Measurements from ENCODE around the gene EIF2D. TPM values are rescaled to one million over a fixed set of nuclear protein-coding genes. Genes with fewer than 3 reads are reported as not detected.
"Not testable (repeated sequence)": the region's sequence is repeated elsewhere in the genome, so short reads cannot be mapped to it uniquely, and the experiment has no call there.

Gene EIF2D
- total RNA-seq, 2 donors from 2014 or later: 35.5 to 38.4 TPM

- intact Hi-C loops (cut with DNase I, micrococcal nuclease): no loop called here
- ATAC-seq: no peak
Observed at GRCh38 chr1:206595581-206596318, 16.5 kb downstream of the EIF2D start.

GRCh38 chr1:206593351-206593925 lies 18.8 kb downstream of the EIF2D start:
- no peak for DNase-seq
- ATAC-seq: no peak
- intact Hi-C loops (cut with DNase I, micrococcal nuclease): no loop called here

More at GRCh38 chr1:206595581-206596318, 16.5 kb downstream of the EIF2D start:
- DNase-seq: no peak

GRCh38 chr1:206591696-206592095 lies 20.6 kb downstream of the EIF2D start:
- intact Hi-C loops (cut with DNase I, micrococcal nuclease): no loop called here
- no peak for ATAC-seq
- no peak for DNase-seq

- DNase-seq (no peak), ATAC-seq (no peak)
- intact Hi-C loops (cut with DNase I, micrococcal nuclease): no loop called here
Observed at GRCh38 chr1:206591226-206591625, 21.0 kb downstream of the EIF2D start.

- ATAC-seq: peak; percentile 19
- intact Hi-C loops (cut with DNase I, micrococcal nuclease): no loop called here
Observed at GRCh38 chr1:206590025-206590758, 22.1 kb downstream of the EIF2D start.

GRCh38 chr1:206589206-206589605 lies 23.1 kb downstream of the EIF2D start:
- intact Hi-C loops (cut with DNase I, micrococcal nuclease): loop anchor here in 1 of 2 donors (10.0 kb wide), 1 partner anchor 104 kb away; no protein-coding TSS in a partner anchor
- ATAC-seq (no peak), DNase-seq (no peak)

More at GRCh38 chr1:206590025-206590758, 22.1 kb downstream of the EIF2D start:
- DNase-seq: no peak

- no peak for DNase-seq
- intact Hi-C loops (cut with DNase I, micrococcal nuclease): loop anchor here in 1 of 2 donors (10.0 kb wide), 1 partner anchor 104 kb away; no protein-coding TSS in a partner anchor
Observed at GRCh38 chr1:206588492-206588891, 23.8 kb downstream of the EIF2D start.

GRCh38 chr1:206587904-206588303 lies 24.4 kb downstream of the EIF2D start:
- intact Hi-C loops (cut with DNase I, micrococcal nuclease): loop anchor here in 1 of 2 donors (10.0 kb wide), 1 partner anchor 103 kb away; no protein-coding TSS in a partner anchor
- ATAC-seq: no peak
- no peak for DNase-seq

More at GRCh38 chr1:206588492-206588891, 23.8 kb downstream of the EIF2D start:
- no peak for ATAC-seq

- intact Hi-C loops (cut with DNase I, micrococcal nuclease): loop anchor here in 1 of 2 donors (10.0 kb wide), 1 partner anchor 102 kb away; no protein-coding TSS in a partner anchor
- ATAC-seq: no peak
- no peak for DNase-seq
Observed at GRCh38 chr1:206586501-206587445, 25.5 kb downstream of the EIF2D start.

GRCh38 chr1:206584683-206585082 lies 27.6 kb downstream of the EIF2D start:
- DNase-seq (no peak), ATAC-seq (no peak)
- intact Hi-C loops (cut with DNase I, micrococcal nuclease): loop anchor here (5.0 to 10.0 kb wide), 3 partner anchors 37 to 100 kb away; no protein-coding TSS in a partner anchor

GRCh38 chr1:206583707-206584648 lies 28.3 kb downstream of the EIF2D start:
- intact Hi-C loops (cut with DNase I, micrococcal nuclease): loop anchor here (5.0 to 10.0 kb wide), 3 partner anchors 37 to 99 kb away; no protein-coding TSS in a partner anchor
- peak; percentile 76 for ATAC-seq
- DNase-seq: peak; percentile 63 to 88

- ATAC-seq: no peak
- DNase-seq: peak in 1 of 2 donors; percentile 19
- intact Hi-C loops (cut with DNase I, micrococcal nuclease): loop anchor here (5.0 to 10.0 kb wide), 3 partner anchors 36 to 98 kb away; no protein-coding TSS in a partner anchor
Observed at GRCh38 chr1:206582971-206583706, 29.1 kb downstream of the EIF2D start.

- DNase-seq: no peak
- intact Hi-C loops (cut with DNase I, micrococcal nuclease): loop anchor here (5.0 to 10.0 kb wide), 3 partner anchors 35 to 98 kb away; no protein-coding TSS in a partner anchor
- no peak for ATAC-seq
Observed at GRCh38 chr1:206582537-206582936, 29.7 kb downstream of the EIF2D start.

GRCh38 chr1:206581571-206581981 lies 30.7 kb downstream of the EIF2D start:
- DNase-seq (peak; percentile 44 to 48), ATAC-seq (no peak)
- intact Hi-C loops (cut with DNase I, micrococcal nuclease): loop anchor here (5.0 to 10.0 kb wide), 3 partner anchors 34 to 97 kb away; no protein-coding TSS in a partner anchor

GRCh38 chr1:206581114-206581497 lies 31.2 kb downstream of the EIF2D start:
- intact Hi-C loops (cut with DNase I, micrococcal nuclease): loop anchor here (5.0 to 10.0 kb wide), 3 partner anchors 34 to 96 kb away; no protein-coding TSS in a partner anchor
- not testable (repeated sequence) for ATAC-seq
- DNase-seq: peak in 1 of 2 donors; percentile 18
